Smooth muscle cell (in vitro differentiated cells): ENCODE data around the gene SMIM26. TPM values are rescaled to one million over a fixed set of nuclear protein-coding genes. Genes with fewer than 3 reads are reported as not detected.

Experiments
- DNase-seq: peaks from one replicate; lab custom pipeline; 2025; ENCODE audit not compliant: unreplicated experiment; lab: John Stamatoyannopoulos, UW
- H2AFZ ChIP-seq: fragments of 200-600 bp; sonication (generic); 2 replicates; pipeline ENCODE4 v1.6.0; 2016; ENCODE audit warnings: antibody characterized with exemption, low read depth, mild to moderate bottlenecking
- H3F3A ChIP-seq: fragments of 200-600 bp; sonication (generic); 2 replicates; pipeline ENCODE4 v1.6.0; 2017; ENCODE audit warnings: antibody characterized with exemption, low read depth
- H3K27ac ChIP-seq: fragments of 200-600 bp; sonication (generic); 2 replicates; pipeline ENCODE4 v1.5.1; 2016; ENCODE audit warnings: low read depth, mild to moderate bottlenecking
- H3K27me3 ChIP-seq: fragments of 200-600 bp; sonication (generic); 2 replicates; pipeline ENCODE4 v1.6.1; 2016; ENCODE audit warnings: low read depth, mild to moderate bottlenecking
- H3K36me3 ChIP-seq: fragments of 200-600 bp; sonication (generic); 2 replicates; pipeline ENCODE4 v1.5.1; 2016; ENCODE audit warnings: low read depth
- H3K4me1 ChIP-seq: fragments of 200-600 bp; sonication (generic); 2 replicates; pipeline ENCODE4 v1.5.1; 2016; ENCODE audit warnings: low read depth
- H3K4me2 ChIP-seq: fragments of 200-600 bp; sonication (generic); 2 replicates; pipeline ENCODE4 v1.6.0; 2016; ENCODE audit warnings: mild to moderate bottlenecking
- H3K4me3 ChIP-seq: fragments of 200-600 bp; sonication (generic); 2 replicates; pipeline ENCODE4 v1.5.1; 2016; ENCODE audit warnings: mild to moderate bottlenecking
- H3K79me2 ChIP-seq: fragments of 200-600 bp; sonication (generic); 2 replicates; pipeline ENCODE4 v1.6.0; 2016; ENCODE audit warnings: low read depth, mild to moderate bottlenecking
- H3K9ac ChIP-seq: fragments of 200-600 bp; sonication (generic); 2 replicates; pipeline ENCODE4 v1.6.0; 2016; ENCODE audit warnings: low read depth
- H3K9me3 ChIP-seq: fragments of 200-600 bp; sonication (generic); replicated peaks from 2 replicates; pipeline ENCODE4 v1.5.1; 2016; ENCODE audit warnings: low read depth
- H4K20me1 ChIP-seq: fragments of 200-600 bp; sonication (generic); 2 replicates; pipeline ENCODE4 v1.6.0; 2016; ENCODE audit warnings: low read depth
- WGBS: methylation state at CpG from one replicate; pipeline ENCODE4 v1.1.7; 2016; ENCODE audit warnings: low lambda C conversion rate; 5-methylcytosine and 5-hydroxymethylcytosine counted together
- polyA plus RNA-seq: library from polyadenylated mRNA; unstranded; fragments of >200 nt; fragmentation: Nextera tagmentation; extraction: Ambion mirVana; gene quantifications from 2 replicates; pipeline ENCODE4 v1.2.1, GENCODE V29; 2016
- total RNA-seq: library from RNA; depleted of rRNA; stranded (reverse); fragments of >200 nt; gene quantifications from 2 replicates; pipeline ENCODE4 v1.2.3, GENCODE V29; 2014
- TF ChIP-seq, protein P1 (sequence below): fragments of 200-600 bp; sonication (generic); IDR thresholded peaks from 2 replicates; pipeline ENCODE4 v1.5.1; 2017; ENCODE audit warnings: borderline replicate concordance, mild to moderate bottlenecking, antibody characterized with exemption; ENCODE audit not compliant: insufficient read depth, poor library complexity, severe bottlenecking

The SMIM26 gene
- total and polyA plus RNA-seq, 2 experiments from 2014 or later = 71.8 to 161 TPM

DNA sequence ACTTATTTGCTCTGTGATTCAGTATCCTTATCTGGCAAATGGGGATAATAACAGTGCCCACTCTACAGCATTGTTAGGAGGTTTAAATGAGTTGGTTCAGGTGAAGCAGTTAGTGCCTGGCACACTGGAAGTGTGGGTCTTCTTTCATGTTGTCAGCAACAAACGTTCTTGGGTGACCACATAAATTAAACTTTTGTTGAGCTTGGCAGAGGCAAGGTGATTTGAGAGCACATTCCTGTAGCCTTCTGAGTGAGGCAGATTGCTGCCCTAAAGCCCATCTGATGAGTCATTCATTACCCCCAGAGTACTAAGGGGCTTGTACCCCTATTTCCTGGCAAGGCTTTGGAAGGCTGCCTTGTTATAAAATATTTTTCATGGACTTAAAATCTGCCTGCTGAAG lies 33.7 kb upstream of the SMIM26 start:
- TF ChIP-seq, protein P1, sequence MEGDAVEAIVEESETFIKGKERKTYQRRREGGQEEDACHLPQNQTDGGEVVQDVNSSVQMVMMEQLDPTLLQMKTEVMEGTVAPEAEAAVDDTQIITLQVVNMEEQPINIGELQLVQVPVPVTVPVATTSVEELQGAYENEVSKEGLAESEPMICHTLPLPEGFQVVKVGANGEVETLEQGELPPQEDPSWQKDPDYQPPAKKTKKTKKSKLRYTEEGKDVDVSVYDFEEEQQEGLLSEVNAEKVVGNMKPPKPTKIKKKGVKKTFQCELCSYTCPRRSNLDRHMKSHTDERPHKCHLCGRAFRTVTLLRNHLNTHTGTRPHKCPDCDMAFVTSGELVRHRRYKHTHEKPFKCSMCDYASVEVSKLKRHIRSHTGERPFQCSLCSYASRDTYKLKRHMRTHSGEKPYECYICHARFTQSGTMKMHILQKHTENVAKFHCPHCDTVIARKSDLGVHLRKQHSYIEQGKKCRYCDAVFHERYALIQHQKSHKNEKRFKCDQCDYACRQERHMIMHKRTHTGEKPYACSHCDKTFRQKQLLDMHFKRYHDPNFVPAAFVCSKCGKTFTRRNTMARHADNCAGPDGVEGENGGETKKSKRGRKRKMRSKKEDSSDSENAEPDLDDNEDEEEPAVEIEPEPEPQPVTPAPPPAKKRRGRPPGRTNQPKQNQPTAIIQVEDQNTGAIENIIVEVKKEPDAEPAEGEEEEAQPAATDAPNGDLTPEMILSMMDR = no peak
- no peak for DNase-seq
- Histone ChIP-seq H3K79me2 (no peaks in the 10 kb centered on the region), H3K4me1 (no peaks in the 10 kb centered on the region), H3K27me3 (no peaks in the 10 kb centered on the region), H3K9ac (no peak overlapping the region), H3K4me2 (no peak overlapping the region), H3K9me3 (no peaks in the 10 kb centered on the region), H3K27ac (no peak overlapping the region), H3K4me3 (no peak overlapping the region), H3K36me3 (peaks cover 32% of the 10 kb centered on the region), H4K20me1 (no peaks in the 10 kb centered on the region), H2AFZ (no peak overlapping the region), H3F3A (no peaks in the 10 kb centered on the region)
- WGBS = 76% methylated on average over 1 of the region's 1 CpG

DNA sequence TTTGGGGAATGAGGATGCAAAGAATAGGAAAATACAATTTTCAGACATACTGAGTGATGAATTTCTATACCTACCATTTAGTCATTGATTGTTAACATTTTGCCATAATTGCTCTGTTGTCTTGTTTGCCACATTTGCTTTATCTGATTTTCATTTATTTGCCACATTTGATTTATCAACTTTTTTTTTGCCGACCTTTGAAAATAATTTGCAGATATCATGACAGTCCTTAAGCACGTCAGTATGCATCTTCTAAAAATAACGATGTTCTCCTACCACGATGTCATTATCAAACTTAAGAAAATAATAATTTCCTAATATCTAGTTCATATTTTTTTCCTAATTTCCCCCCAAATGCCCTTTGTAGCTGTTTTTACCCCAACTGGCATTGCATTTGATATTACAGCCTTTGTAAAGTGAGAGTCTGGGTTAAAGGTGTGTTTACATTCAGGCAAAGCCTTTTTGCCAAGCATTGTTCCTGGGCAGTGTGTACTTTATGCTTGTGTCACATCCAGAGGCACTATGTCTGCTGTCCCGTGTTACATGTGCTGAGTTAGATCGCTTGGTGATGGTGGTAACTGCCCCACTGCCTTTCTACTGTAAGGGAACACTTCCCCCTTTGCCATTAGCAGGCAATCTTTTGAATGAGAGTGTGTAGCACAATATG lies 33.1 kb upstream of the SMIM26 start:
- no peaks in the 10 kb centered on the region for H3F3A ChIP-seq
- no peaks in the 10 kb centered on the region for H4K20me1 ChIP-seq
- WGBS = 89% methylated on average over 6 of the region's 6 CpGs
- no peak overlapping the region for H2AFZ ChIP-seq
- H3K27ac ChIP-seq = no peak overlapping the region
- TF ChIP-seq, protein P1 = no peak
- no peak overlapping the region for H3K4me2 ChIP-seq
- no peaks in the 10 kb centered on the region for H3K9me3 ChIP-seq
- no peak for DNase-seq
- no peak overlapping the region for H3K9ac ChIP-seq
- H3K27me3 ChIP-seq = no peaks in the 10 kb centered on the region
- no peaks in the 10 kb centered on the region for H3K79me2 ChIP-seq
- H3K36me3 ChIP-seq = peaks cover 32% of the 10 kb centered on the region
- no peaks in the 10 kb centered on the region for H3K4me1 ChIP-seq
- H3K4me3 ChIP-seq = no peak overlapping the region

DNA sequence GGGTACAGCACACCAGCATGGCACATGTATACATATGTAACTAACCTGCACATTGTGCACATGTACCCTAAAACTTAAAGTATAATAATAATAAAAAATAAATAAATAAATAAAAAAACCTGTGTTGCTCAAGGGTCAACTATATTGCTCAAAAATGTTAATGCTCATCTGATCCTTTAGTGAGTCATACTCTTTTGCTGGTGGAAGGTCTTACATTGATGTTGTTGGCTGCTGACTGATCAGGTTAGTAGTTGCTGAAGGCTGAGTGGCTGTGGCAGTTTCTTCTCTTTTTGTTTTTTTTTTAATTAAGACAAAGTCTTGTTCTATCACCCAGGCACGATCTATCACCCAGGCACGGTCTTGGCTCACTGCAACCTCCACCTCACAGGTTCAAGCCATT lies 29.6 kb upstream of the SMIM26 start:
- Histone ChIP-seq H3K4me1 (no peaks in the 10 kb centered on the region), H3F3A (no peaks in the 10 kb centered on the region), H4K20me1 (no peaks in the 10 kb centered on the region), H3K79me2 (no peaks in the 10 kb centered on the region), H3K36me3 (peaks cover 20% of the 10 kb centered on the region), H3K27me3 (no peaks in the 10 kb centered on the region), H3K9me3 (no peaks in the 10 kb centered on the region), H3K4me3 (no peak overlapping the region), H3K4me2 (no peak overlapping the region), H3K27ac (no peak overlapping the region), H2AFZ (no peak overlapping the region), H3K9ac (no peak overlapping the region)
- WGBS = 100% methylated on average over 2 of the region's 2 CpGs
- TF ChIP-seq, protein P1 = no peak
- no peak for DNase-seq

DNA sequence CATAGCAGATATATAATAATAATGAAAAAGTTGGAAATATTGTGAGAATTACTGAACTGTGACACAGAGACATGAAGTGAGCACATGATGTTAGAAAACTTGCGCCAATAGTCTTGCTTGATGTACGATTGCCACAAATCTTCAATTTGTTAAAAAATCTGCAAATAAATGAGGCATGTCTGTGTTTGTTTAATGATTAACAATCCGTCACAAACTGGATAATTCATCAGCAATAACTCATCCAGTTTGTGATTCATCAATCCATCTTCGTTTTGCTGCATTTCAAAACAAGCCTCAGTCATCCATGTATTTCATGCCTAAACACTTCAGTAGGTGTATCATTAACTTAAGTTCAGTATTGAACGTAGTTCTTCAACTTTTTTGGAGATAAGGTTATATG lies 25.5 kb upstream of the SMIM26 start:
- Histone ChIP-seq H3K9ac (no peak overlapping the region), H3K27ac (no peak overlapping the region), H3K4me3 (no peak overlapping the region), H3K4me2 (no peak overlapping the region), H3K27me3 (no peaks in the 10 kb centered on the region), H3F3A (no peaks in the 10 kb centered on the region), H3K9me3 (no peaks in the 10 kb centered on the region), H2AFZ (no peak overlapping the region), H4K20me1 (no peaks in the 10 kb centered on the region), H3K36me3 (peaks cover 9% of the 10 kb centered on the region), H3K4me1 (no peaks in the 10 kb centered on the region), H3K79me2 (no peaks in the 10 kb centered on the region)
- TF ChIP-seq, protein P1 = no peak
- WGBS = 91% methylated on average over 5 of the region's 5 CpGs
- DNase-seq = no peak
